ENCODE results near the gene CDH4.

CDH4 gene

GRCh38 chr20:61739086-61739831, 487.2 kb downstream of the CDH4 start:
- no peak overlapping the region for H3K4me3 ChIP-seq (ENCODE audit: low read depth, low read length)
- TF ChIP-seq PRDM1 (tag by site-specific recombination; IDR thresholded peaks at IDR 0.05) (no peak), ZNF791 (tag by site-specific recombination; IDR thresholded peaks at IDR 0.05) (no peak), ZBTB10 (tag by site-specific recombination; IDR thresholded peaks at IDR 0.05) (no peak), ZNF623 (tag by site-specific recombination; IDR thresholded peaks at IDR 0.05) (no peak), ZBTB21 (tag by site-specific recombination; IDR thresholded peaks at IDR 0.05) (no peak), MEIS1 (CRISPR knock-in tag; IDR thresholded peaks at IDR 0.05; ENCODE audit: borderline replicate concordance) (no peak), ZNF48 (tag by site-specific recombination; IDR thresholded peaks at IDR 0.05) (no peak), ZNF221 (tag by site-specific recombination; IDR thresholded peaks at IDR 0.05; ENCODE audit: borderline replicate concordance) (no peak), ZNF449 (tag by site-specific recombination; IDR thresholded peaks at IDR 0.05) (no peak), ZNF785 (tag by site-specific recombination; IDR thresholded peaks at IDR 0.05) (no peak), PBX3 (CRISPR knock-in tag; IDR thresholded peaks at IDR 0.05) (no peak), ZNF777 (tag by site-specific recombination; IDR thresholded peaks at IDR 0.05; ENCODE audit: borderline replicate concordance) (no peak)
- POLR2A ChIA-PET, result no interaction called here
- CTCF ChIA-PET, result no interaction called here
- H3K4me1 ChIP-seq (ENCODE audit: control insufficient read depth, insufficient read depth, low read length), result no peaks in the 10 kb centered on the region
- H3K27ac ChIP-seq (ENCODE audit: extremely low read depth, low read depth, low read length), result no peak overlapping the region
- no peaks in the 10 kb centered on the region for H3K9me3 ChIP-seq (ENCODE audit: control insufficient read depth, insufficient read depth, low read depth, low read length)
- no peaks in the 10 kb centered on the region for H3K36me3 ChIP-seq (ENCODE audit: control insufficient read depth in 2 of 2, insufficient read depth in 1 of 2, low read length in 2 of 2)

- H3K27ac ChIP-seq (ENCODE audit: extremely low read depth, low read depth, low read length), result no peak overlapping the region
- ChIA-PET POLR2A (no interaction called here), CTCF (no interaction called here)
- no peaks in the 10 kb centered on the region for H3K9me3 ChIP-seq (ENCODE audit: control insufficient read depth, insufficient read depth, low read depth, low read length)
- no peaks in the 10 kb centered on the region for H3K36me3 ChIP-seq (ENCODE audit: control insufficient read depth in 2 of 2, insufficient read depth in 1 of 2, low read length in 2 of 2)
- no peaks in the 10 kb centered on the region for H3K4me1 ChIP-seq (ENCODE audit: control insufficient read depth, insufficient read depth, low read length)
- no peak overlapping the region for H3K4me3 ChIP-seq (ENCODE audit: low read depth, low read length)
- TF ChIP-seq GLIS2 (tag by site-specific recombination; IDR thresholded peaks at IDR 0.05) (no peak), ZNF223 (tag by site-specific recombination; IDR thresholded peaks at IDR 0.05) (no peak), ZNF792 (tag by site-specific recombination; IDR thresholded peaks at IDR 0.05) (no peak), SP7 (tag by site-specific recombination; IDR thresholded peaks at IDR 0.05) (no peak), ZNF777 (tag by site-specific recombination; IDR thresholded peaks at IDR 0.05; ENCODE audit: borderline replicate concordance) (no peak)
Observed at GRCh38 chr20:61739832-61740118, 487.7 kb downstream of the CDH4 start.
